Esophagus squamous epithelium (tissue), 4 donors: ENCODE data around the gene ORC3.

Experiments used
- POLR2A ChIP-seq, 4 donors: fragments of 450-650 bp; IDR thresholded peaks; one replicate each; pipeline ENCODE4 v1.6.1; 2017; ENCODE audit warnings: antibody characterized with exemption in 4 of 4, mild to moderate bottlenecking in 4 of 4, moderate library complexity in 3 of 4
- TF ChIP-seq, protein P1 (sequence below), 6 experiments: fragments of 450-650 bp in 4 of 6; fragments of 200-600 bp in 2 of 6; sonication (generic) in 2 of 6; IDR thresholded peaks; one replicate each; pipeline ENCODE4 v1.5.1; 2016 to 2019; ENCODE audit warnings: antibody characterized with exemption in 6 of 6, mild to moderate bottlenecking in 4 of 6, moderate library complexity in 4 of 6

DNA sequence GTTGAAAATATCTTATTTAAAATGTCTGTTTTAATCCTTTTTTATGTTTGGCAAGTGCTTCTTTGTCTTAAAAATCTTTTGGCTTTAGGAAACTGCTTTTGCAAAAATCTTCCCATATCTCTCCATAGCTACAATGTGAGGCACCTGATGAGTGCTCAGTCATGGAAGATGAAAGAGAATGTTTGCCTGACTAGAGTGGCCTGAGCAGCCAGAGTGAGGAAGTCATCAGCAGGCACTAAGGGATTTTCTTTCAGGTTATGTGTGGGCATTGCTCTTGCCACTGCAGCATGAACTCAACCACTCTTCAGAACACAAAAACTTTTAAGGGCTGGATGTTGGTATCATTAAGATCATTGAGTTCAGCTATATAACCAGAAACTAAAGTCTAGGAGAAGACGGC, 64.2 kb downstream of the ORC3 start:
- TF ChIP-seq POLR2A (IDR thresholded peaks at IDR 0.05), result no peak
- TF ChIP-seq, protein P1, sequence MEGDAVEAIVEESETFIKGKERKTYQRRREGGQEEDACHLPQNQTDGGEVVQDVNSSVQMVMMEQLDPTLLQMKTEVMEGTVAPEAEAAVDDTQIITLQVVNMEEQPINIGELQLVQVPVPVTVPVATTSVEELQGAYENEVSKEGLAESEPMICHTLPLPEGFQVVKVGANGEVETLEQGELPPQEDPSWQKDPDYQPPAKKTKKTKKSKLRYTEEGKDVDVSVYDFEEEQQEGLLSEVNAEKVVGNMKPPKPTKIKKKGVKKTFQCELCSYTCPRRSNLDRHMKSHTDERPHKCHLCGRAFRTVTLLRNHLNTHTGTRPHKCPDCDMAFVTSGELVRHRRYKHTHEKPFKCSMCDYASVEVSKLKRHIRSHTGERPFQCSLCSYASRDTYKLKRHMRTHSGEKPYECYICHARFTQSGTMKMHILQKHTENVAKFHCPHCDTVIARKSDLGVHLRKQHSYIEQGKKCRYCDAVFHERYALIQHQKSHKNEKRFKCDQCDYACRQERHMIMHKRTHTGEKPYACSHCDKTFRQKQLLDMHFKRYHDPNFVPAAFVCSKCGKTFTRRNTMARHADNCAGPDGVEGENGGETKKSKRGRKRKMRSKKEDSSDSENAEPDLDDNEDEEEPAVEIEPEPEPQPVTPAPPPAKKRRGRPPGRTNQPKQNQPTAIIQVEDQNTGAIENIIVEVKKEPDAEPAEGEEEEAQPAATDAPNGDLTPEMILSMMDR (IDR thresholded peaks at IDR 0.05), result no peak
